HCT116 (cell line): ENCODE measurements around the gene OR5AC2. TPM values are rescaled to one million over a fixed set of nuclear protein-coding genes. Genes with fewer than 3 reads are reported as not detected.

Experiments used
- ATAC-seq: fragments of 200-7000 bp; cut with Tn5 transposase; 2 replicates; pipeline ENCODE4 v1.9.1; 2020; ENCODE audit warnings: mild to moderate bottlenecking, moderate library complexity
- Bru-seq: library from RNA; stranded (reverse); fragments of 400-500 nt; gene quantifications from one replicate; lab custom pipeline; 2021; lab: Mats Ljungman, UMichigan
- BruChase-seq, 2 experiments: library from RNA; stranded (reverse); fragments of 400-500 nt; gene quantifications; one replicate each; lab custom pipeline; 2021; lab: Mats Ljungman, UMichigan
- BruUV-seq: library from RNA; stranded (reverse); fragments of 400-500 nt; replicated peaks from 2 replicates; lab custom pipeline; 2021; lab: Mats Ljungman, UMichigan
- CTCF ChIA-PET: fragments of 300-600 bp; sonication (Branson Sonifier 250); formaldehyde crosslinking; loops from one replicate; lab custom pipeline; 2021; ENCODE audit warnings: antibody characterized with exemption; lab: Charles Lee
- POLR2A ChIA-PET: fragments of 300-600, 350-600 bp; sonication (Branson Sonifier 250); formaldehyde crosslinking; loops from one replicate; lab custom pipeline; 2021; ENCODE audit warnings: antibody characterized with exemption; lab: Charles Lee
- RAD21 ChIA-PET, 2 experiments: fragments of 300-600 bp; sonication (Branson Sonifier 250); formaldehyde crosslinking; loops; one replicate each; lab custom pipeline; 2023; ENCODE audit warnings: low total read pairs in 2 of 2; ENCODE audit not compliant: uncharacterized antibody in 2 of 2, unreplicated experiment in 2 of 2, low non-redundant PET in 1 of 2; lab: Charles Lee
- DNase-seq: peaks from one replicate; pipeline ENCODE4 v3.0.0-alpha.2; 2010; ENCODE audit warnings: low read depth, low spot score
- H2AFZ ChIP-seq: fragments of 200-600 bp; shearing (Covaris generic), sonication (generic); 2 replicates; pipeline ENCODE4 v1.6.1; 2017; ENCODE audit warnings: low read depth, mixed run types, mixed read lengths, antibody characterized with exemption, low read length; ENCODE audit not compliant: poor library complexity, severe bottlenecking
- H3K27ac ChIP-seq: 2 replicates; pipeline ENCODE4 v1.5.1; 2012; ENCODE audit warnings: low read depth, low read length
- H3K27me3 ChIP-seq: fragments of 200-600 bp; sonication (generic); 2 replicates; pipeline ENCODE4 v1.6.1; 2016; ENCODE audit warnings: mixed run types, low read length, mixed read lengths; ENCODE audit not compliant: insufficient read depth
- H3K36me3 ChIP-seq, 2 experiments: fragments of 200-500 bp in 1 of 2; fragments of 200-600 bp in 1 of 2; sonication (Bioruptor generic) in 1 of 2; sonication (generic) in 1 of 2; 2 replicates each; pipeline versions ENCODE4 v1.5.1 to v1.6.1; 2014 to 2016; ENCODE audit warnings: low read length in 2 of 2, inconsistent platforms in 1 of 2, mixed read lengths in 1 of 2, mixed run types in 1 of 2; ENCODE audit not compliant: insufficient read depth in 2 of 2, control insufficient read depth in 1 of 2
- H3K4me1 ChIP-seq, 2 experiments: fragments of 200-600 bp in 1 of 2; sonication (generic) in 1 of 2; 2 replicates each; pipeline versions ENCODE4 v1.5.1 to v1.6.1; 2012 to 2017; ENCODE audit warnings: low read length in 2 of 2, inconsistent platforms in 1 of 2, mild to moderate bottlenecking in 1 of 2, mixed read lengths in 1 of 2, mixed run types in 1 of 2, moderate library complexity in 1 of 2; ENCODE audit not compliant: insufficient read depth in 2 of 2, control insufficient read depth in 1 of 2
- H3K4me2 ChIP-seq: fragments of 200-600 bp; sonication (generic); 2 replicates; pipeline ENCODE4 v1.6.1; 2017; ENCODE audit warnings: mixed run types, low read length, mixed read lengths
- H3K4me3 ChIP-seq, 2 experiments: fragments of 200-600 bp in 1 of 2; sonication (generic) in 1 of 2; replicated peaks in 1 of 2; 2 replicates each; pipeline ENCODE4 v1.5.1; 2011 to 2016; ENCODE audit warnings: low read length in 2 of 2, control low read depth in 1 of 2, low read depth in 1 of 2, mild to moderate bottlenecking in 1 of 2, mixed read lengths in 1 of 2, mixed run types in 1 of 2
- H3K79me2 ChIP-seq: fragments of 200-600 bp; sonication (generic); 2 replicates; pipeline ENCODE4 v1.6.1; 2017; ENCODE audit warnings: mild to moderate bottlenecking, mixed run types, low read length, moderate library complexity, mixed read lengths; ENCODE audit not compliant: insufficient read depth
- H3K9ac ChIP-seq: fragments of 200-600 bp; sonication (generic); 2 replicates; pipeline ENCODE4 v1.6.1; 2016; ENCODE audit warnings: low read length, mixed read lengths
- H3K9me2 ChIP-seq: fragments of 200-600 bp; sonication (generic), shearing (Covaris generic); 2 replicates; pipeline ENCODE4 v1.6.1; 2017; ENCODE audit warnings: mixed run types, mild to moderate bottlenecking, moderate library complexity; ENCODE audit not compliant: insufficient read depth
- H3K9me3 ChIP-seq, 2 experiments: fragments of 200-500 bp in 1 of 2; fragments of 200-600 bp in 1 of 2; sonication (Bioruptor generic) in 1 of 2; sonication (generic) in 1 of 2; 2 replicates each; pipeline ENCODE4 v1.6.1; 2014 to 2017; ENCODE audit warnings: low read length in 2 of 2, mixed read lengths in 2 of 2, inconsistent platforms in 1 of 2, low read depth in 1 of 2, mild to moderate bottlenecking in 1 of 2, mixed run types in 1 of 2, moderate library complexity in 1 of 2; ENCODE audit not compliant: control insufficient read depth in 1 of 2, insufficient read depth in 1 of 2
- H4K20me1 ChIP-seq: fragments of 200-600 bp; sonication (generic), shearing (Covaris generic); 2 replicates; pipeline ENCODE4 v1.6.1; 2017; ENCODE audit warnings: mixed run types, mild to moderate bottlenecking, moderate library complexity; ENCODE audit not compliant: insufficient read depth
- CBX3 ChIP-seq: IDR thresholded peaks from 2 replicates; pipeline ENCODE4 v1.6.1; 2012; ENCODE audit warnings: low read depth
- EGR1 ChIP-seq: IDR thresholded peaks from 2 replicates; pipeline ENCODE4 v1.6.1; 2012; ENCODE audit warnings: low read depth
- ELF1 ChIP-seq: IDR thresholded peaks from 2 replicates; pipeline ENCODE4 v1.6.1; 2012; ENCODE audit warnings: low read depth, borderline replicate concordance
- EZH2phosphoT487 ChIP-seq: fragments of 200-600 bp; IDR thresholded peaks from 2 replicates; pipeline ENCODE4 v1.6.1; 2018; ENCODE audit warnings: antibody characterized with exemption, borderline replicate concordance
- JUND ChIP-seq: IDR thresholded peaks from 2 replicates; pipeline ENCODE4 v1.6.1; 2012
- POLR2AphosphoS5 ChIP-seq: IDR thresholded peaks from 2 replicates; pipeline ENCODE4 v1.6.1; 2011; ENCODE audit warnings: mild to moderate bottlenecking, low read depth, low read length, moderate library complexity
- RAD21 ChIP-seq: IDR thresholded peaks from 2 replicates; pipeline ENCODE4 v1.6.1; 2012; ENCODE audit warnings: low read depth, mild to moderate bottlenecking
- SRF ChIP-seq: IDR thresholded peaks from 2 replicates; pipeline ENCODE4 v1.6.1; 2012; ENCODE audit warnings: low read depth
- TCF7L2 ChIP-seq: IDR thresholded peaks from 2 replicates; pipeline ENCODE4 v1.7.0; 2011; ENCODE audit warnings: borderline replicate concordance, inconsistent platforms; ENCODE audit not compliant: insufficient read depth, insufficient read length; ENCODE audit errors: extremely low read depth
- YY1 ChIP-seq: IDR thresholded peaks from 2 replicates; pipeline ENCODE4 v1.6.1; 2011; ENCODE audit warnings: low read length, low read depth, moderate library complexity, mild to moderate bottlenecking; ENCODE audit not compliant: insufficient replicate concordance; ENCODE audit errors: extremely low read depth
- ZFX ChIP-seq: fragments of 450-650 bp; IDR thresholded peaks from 2 replicates; pipeline ENCODE4 v1.6.1; 2017
- ZNF274 ChIP-seq: fragments of 200-500 bp; sonication (Bioruptor generic); IDR thresholded peaks from 2 replicates; pipeline ENCODE4 v1.6.1; 2014; ENCODE audit warnings: mild to moderate bottlenecking, low read depth, low read length, inconsistent platforms
- intact Hi-C: fragments of 100-400 bp; cut with micrococcal nuclease; formaldehyde crosslinking; loops from 2 replicates; pipeline ENCODE4 v1.10.0; 2022
- long read RNA-seq: library from polyadenylated mRNA; unstranded; transcript quantifications from one replicate; pipeline ENCODE4 v2.0.0, GENCODE V29; 2021; ENCODE audit not compliant: unreplicated experiment
- polyA plus RNA-seq: library from polyadenylated mRNA; unstranded; fragments of >200 nt; gene quantifications from 2 replicates; pipeline ENCODE4 v1.2.1, GENCODE V29; 2012; ENCODE audit warnings: missing spikeins
- total RNA-seq: library from RNA; stranded (reverse); gene quantifications from one replicate; pipeline ENCODE4 v1.2.1, GENCODE V29; 2021; ENCODE audit not compliant: unreplicated experiment
- TF ChIP-seq, protein P1 (sequence below), 3 experiments: fragments of 200-600 bp in 1 of 3; sonication (generic) in 1 of 3; IDR thresholded peaks in 2 of 3; conservative IDR thresholded peaks in 1 of 3; 2 replicates each; pipeline ENCODE4 v1.5.1; 2012 to 2017; ENCODE audit warnings: low read depth in 2 of 3, low read length in 2 of 3, antibody characterized with exemption in 1 of 3, borderline replicate concordance in 1 of 3, control low read depth in 1 of 3, mild to moderate bottlenecking in 1 of 3, mixed read lengths in 1 of 3, mixed run types in 1 of 3, moderate library complexity in 1 of 3; ENCODE audit not compliant: insufficient read depth in 1 of 3
- TF ChIP-seq, protein P2 (sequence below): IDR thresholded peaks from 2 replicates; pipeline ENCODE4 v1.6.1; 2012

Gene OR5AC2
- total RNA-seq, result not detected
- not detected in 2 replicates for polyA plus RNA-seq
- Bru-seq, nascent RNA, result not detected
- not detected for BruChase-seq, experiment 1, labeled RNA remaining after a 6-hour chase
- not detected for BruChase-seq, experiment 2, labeled RNA remaining after a 2-hour chase
- long read RNA-seq, result 0 reads

DNA sequence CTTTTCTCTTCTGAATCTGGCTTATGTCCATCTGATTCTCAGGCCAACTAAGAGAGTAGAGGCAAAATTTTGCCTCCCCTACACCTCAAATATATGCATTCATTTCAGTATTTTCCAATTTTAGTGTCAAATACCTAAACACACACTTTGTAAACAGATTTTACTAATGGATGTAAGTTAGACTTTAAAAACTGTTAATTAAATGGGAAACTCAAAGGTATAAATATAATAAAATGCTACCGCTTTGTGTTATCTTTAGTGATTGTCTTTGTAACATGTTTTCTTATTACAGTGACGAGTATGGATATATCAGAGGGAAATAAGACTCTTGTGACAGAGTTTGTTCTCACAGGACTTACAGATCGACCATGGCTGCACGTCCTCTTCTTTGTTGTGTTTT is at the start of gene OR5AC2:
Gene OR5AC2 (plus strand): TSS at position 301 of the 400 bp plus-strand sequence. CDS start 0 bp downstream, at position 301.
- Histone ChIP-seq H3K27ac (no peak within 1 kb of the TSS), H3K9me2 (no peaks in the 10 kb centered on the region), H4K20me1 (no peaks in the 10 kb centered on the region), H3K27me3 (0 out of 2 replicates have a peak, but pooled peaks cover 4% of the 10 kb centered on the region), H2AFZ (no peak within 1 kb of the TSS), H3K79me2 (no peaks in the 10 kb centered on the region), H3K4me1 (no peaks in the 10 kb centered on the region), H3K9ac (no peak within 1 kb of the TSS), H3K4me3 (no peak within 1 kb of the TSS), H3K4me2 (no peak within 1 kb of the TSS), H3K9me3 (no peaks in the 10 kb centered on the region), H3K36me3 (no peaks in the 10 kb centered on the region)
- no peak for TF ChIP-seq YY1
- TF ChIP-seq, protein P1, sequence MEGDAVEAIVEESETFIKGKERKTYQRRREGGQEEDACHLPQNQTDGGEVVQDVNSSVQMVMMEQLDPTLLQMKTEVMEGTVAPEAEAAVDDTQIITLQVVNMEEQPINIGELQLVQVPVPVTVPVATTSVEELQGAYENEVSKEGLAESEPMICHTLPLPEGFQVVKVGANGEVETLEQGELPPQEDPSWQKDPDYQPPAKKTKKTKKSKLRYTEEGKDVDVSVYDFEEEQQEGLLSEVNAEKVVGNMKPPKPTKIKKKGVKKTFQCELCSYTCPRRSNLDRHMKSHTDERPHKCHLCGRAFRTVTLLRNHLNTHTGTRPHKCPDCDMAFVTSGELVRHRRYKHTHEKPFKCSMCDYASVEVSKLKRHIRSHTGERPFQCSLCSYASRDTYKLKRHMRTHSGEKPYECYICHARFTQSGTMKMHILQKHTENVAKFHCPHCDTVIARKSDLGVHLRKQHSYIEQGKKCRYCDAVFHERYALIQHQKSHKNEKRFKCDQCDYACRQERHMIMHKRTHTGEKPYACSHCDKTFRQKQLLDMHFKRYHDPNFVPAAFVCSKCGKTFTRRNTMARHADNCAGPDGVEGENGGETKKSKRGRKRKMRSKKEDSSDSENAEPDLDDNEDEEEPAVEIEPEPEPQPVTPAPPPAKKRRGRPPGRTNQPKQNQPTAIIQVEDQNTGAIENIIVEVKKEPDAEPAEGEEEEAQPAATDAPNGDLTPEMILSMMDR (IDR thresholded peaks at IDR 0.05 in 2 of 3, conservative IDR thresholded peaks at IDR 0.05 in 1 of 3; ENCODE audit: borderline replicate concordance in 1 of 3, insufficient read depth in 1 of 3, low read depth in 2 of 3, low read length in 2 of 3), result no peak
- no peak for TF ChIP-seq RAD21
- no peak for TF ChIP-seq ZFX
- intact Hi-C loops, result no loop called here
- DNase-seq (no peak), ATAC-seq (no peak)
- ChIA-PET POLR2A (no interaction called here), RAD21 (no interaction called here), CTCF (no interaction called here)
- BruUV-seq, result no TSS peak

GRCh38 chr3:98038286-98038685 is 48.7 kb upstream of the OR5AC2 start:
- POLR2A ChIA-PET, result no interaction called here
- no peaks in the 10 kb centered on the region for H3K27me3 ChIP-seq
- TF ChIP-seq POLR2AphosphoS5, result no peak
- TF ChIP-seq YY1, result no peak
- TF ChIP-seq SRF, result no peak
- TF ChIP-seq TCF7L2, result no peak
- no peak for TF ChIP-seq CBX3
- TF ChIP-seq, protein P1 (IDR thresholded peaks at IDR 0.05 in 2 of 3, conservative IDR thresholded peaks at IDR 0.05 in 1 of 3; ENCODE audit: borderline replicate concordance in 1 of 3, insufficient read depth in 1 of 3, low read depth in 2 of 3, low read length in 2 of 3), result no peak
- no peak for TF ChIP-seq EGR1
- TF ChIP-seq, protein P2, sequence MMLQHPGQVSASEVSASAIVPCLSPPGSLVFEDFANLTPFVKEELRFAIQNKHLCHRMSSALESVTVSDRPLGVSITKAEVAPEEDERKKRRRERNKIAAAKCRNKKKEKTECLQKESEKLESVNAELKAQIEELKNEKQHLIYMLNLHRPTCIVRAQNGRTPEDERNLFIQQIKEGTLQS, result no peak
- no peak for TF ChIP-seq ZNF274
- TF ChIP-seq EZH2phosphoT487, result no peak
- TF ChIP-seq JUND, result no peak
- TF ChIP-seq ELF1, result no peak
- TF ChIP-seq RAD21, result no peak

More at GRCh38 chr3:98038286-98038685, 48.7 kb upstream of the OR5AC2 start:
- Histone ChIP-seq H3K36me3 (no peaks in the 10 kb centered on the region), H3K9me3 (no peaks in the 10 kb centered on the region), H3K79me2 (no peaks in the 10 kb centered on the region), H3K9ac (no peak overlapping the region), H3K9me2 (no peaks in the 10 kb centered on the region; the same call in 1 of the 2 replicates), H3K4me2 (no peak overlapping the region), H4K20me1 (no peaks in the 10 kb centered on the region), H3K27ac (no peak overlapping the region), H3K4me3 (no peak overlapping the region), H2AFZ (peak overlapping the region; percentile 98), H3K4me1 (peaks cover 0 to 8% of the 10 kb centered on the region in 2 experiments; a peak in 2 of 4 replicates)
- no TSS peak for BruUV-seq
- ChIA-PET CTCF (interaction anchor here (1.4 to 4.5 kb wide), 6 partner anchors 9 to 775 kb away, joined by 3 to 43 read pairs (median 6); no protein-coding TSS in a partner anchor), RAD21 (interaction anchor here (1.5 to 1.6 kb wide), 2 partner anchors 147 to 291 kb away, joined by 5 read pairs; no protein-coding TSS in a partner anchor)
- intact Hi-C loops, result loop anchor here (5.0 kb wide), 1 partner anchor 779 kb away; no protein-coding TSS in a partner anchor
- ATAC-seq (no peak), DNase-seq (no peak)
